HFF-Myc (cell line): ENCODE data around the gene ABCC2.

Experiments used
- DNase-seq: peaks from one replicate; pipeline ENCODE4 v3.0.0-alpha.2; 2011; ENCODE audit warnings: low read depth; ENCODE audit errors: extremely low read depth
- H3K4me3 ChIP-seq: replicated peaks from 2 replicates; pipeline ENCODE4 v1.5.1; 2011; ENCODE audit warnings: low read depth, mild to moderate bottlenecking, control low read depth, low read length
- CTCF ChIP-seq: IDR thresholded peaks from 2 replicates; pipeline ENCODE4 v1.5.1; 2012; ENCODE audit warnings: mild to moderate bottlenecking, low read depth, low read length, control low read depth; ENCODE audit errors: missing control alignments

ABCC2 gene

GRCh38 chr10:99806091-99806490 is 23.7 kb downstream of the ABCC2 start:
- no peak for DNase-seq
- H3K4me3 ChIP-seq, result no peak overlapping the region
- no peak for TF ChIP-seq CTCF

GRCh38 chr10:99807786-99808185 is 25.3 kb downstream of the ABCC2 start:
- no peak for TF ChIP-seq CTCF
- H3K4me3 ChIP-seq, result no peak overlapping the region
- DNase-seq, result no peak

GRCh38 chr10:99808270-99808669 is 25.8 kb downstream of the ABCC2 start:
- no peak for TF ChIP-seq CTCF
- no peak for DNase-seq

GRCh38 chr10:99809481-99809880 is 27.0 kb downstream of the ABCC2 start:
- TF ChIP-seq CTCF, result no peak
- no peak overlapping the region for H3K4me3 ChIP-seq
- DNase-seq, result no peak

More at GRCh38 chr10:99808270-99808669, 25.8 kb downstream of the ABCC2 start:
- H3K4me3 ChIP-seq, result no peak overlapping the region

GRCh38 chr10:99809931-99810615 is 27.6 kb downstream of the ABCC2 start:
- DNase-seq, result no peak
- no peak overlapping the region for H3K4me3 ChIP-seq
- no peak for TF ChIP-seq CTCF

GRCh38 chr10:99812177-99812576 is 29.7 kb downstream of the ABCC2 start:
- no peak for DNase-seq
- no peak for TF ChIP-seq CTCF
- no peak overlapping the region for H3K4me3 ChIP-seq

- no peak for TF ChIP-seq CTCF
- no peak for DNase-seq
- H3K4me3 ChIP-seq, result no peak overlapping the region
Observed at GRCh38 chr10:99814143-99814542, 31.7 kb downstream of the ABCC2 start.
